ENCODE data around the gene GNL2. TPM values are rescaled to one million over a fixed set of nuclear protein-coding genes. Genes with fewer than 3 reads are reported as not detected.

The GNL2 gene
- total RNA-seq (10 to 100 TPM; 22.2 to 33.5 (median 25.9) TPM), polyA plus RNA-seq (33.5 TPM)
- long read RNA-seq, donor 1, transcript GNL2-201 (16 exons, 2,334 nt), result major isoform, 35 of 39 reads
- long read RNA-seq, donor 1, partial matches to known transcripts, result 1 of 39 reads
- long read RNA-seq, donor 1, other reads (novel, unspliced or antisense), result 2 of 39 reads
- long read RNA-seq, donor 2, transcript GNL2-201 (16 exons, 2,334 nt), result major isoform, 16 of 17 reads
- long read RNA-seq, donor 2, partial matches to known transcripts, result 0 of 17 reads
- long read RNA-seq, donor 2, other reads (novel, unspliced or antisense), result 1 of 17 reads
- long read RNA-seq, donor 3, transcript GNL2-201 (16 exons, 2,334 nt), result major isoform, 64 of 100 reads
- long read RNA-seq, donor 3, partial matches to known transcripts, result 30 of 100 reads
- long read RNA-seq, donor 3, other reads (novel, unspliced or antisense), result 5 of 100 reads
- long read RNA-seq, donor 4, transcript GNL2-201 (16 exons, 2,334 nt), result major isoform, 17 of 18 reads
- long read RNA-seq, donor 4, partial matches to known transcripts, result 1 of 18 reads
- long read RNA-seq, donor 4, other reads (novel, unspliced or antisense), result 0 of 18 reads

GRCh38 chr1:37595440-37596181 lies at the start of gene GNL2:
Gene GNL2, minus strand, starts transcription at chr1:37595937. Its CDS starts 115 bp downstream, at chr1:37595822.
- Histone ChIP-seq H3K27ac (ENCODE audit: low read length) (peak within 1 kb of the TSS; percentile 81), H3K9me3 (ENCODE audit: control insufficient read depth, low read length) (no peaks in the 10 kb centered on the region), H3K4me3 (ENCODE audit: low read length) (peak within 1 kb of the TSS; percentile 85), H3K4me1 (ENCODE audit: control insufficient read depth, insufficient read depth, low read length) (peaks cover 2% of the 10 kb centered on the region), H3K27me3 (ENCODE audit: control insufficient read depth, insufficient read depth) (no peaks in the 10 kb centered on the region)
- under 1% methylated on average over 51 of the region's 51 CpGs for WGBS
- intact Hi-C loops (cut with DNase I), result no loop called here
- ATAC-seq, result peak; percentile 100
- DNase-seq, result peak; percentile 98 to 100 (median 99)

- ATAC-seq (no peak), DNase-seq (no peak)
- Histone ChIP-seq H3K27me3 (ENCODE audit: control insufficient read depth, insufficient read depth) (no peaks in the 10 kb centered on the region), H3K4me3 (ENCODE audit: low read length) (no peak overlapping the region), H3K4me1 (ENCODE audit: control insufficient read depth, insufficient read depth, low read length) (no peaks in the 10 kb centered on the region), H3K27ac (ENCODE audit: low read length) (no peak overlapping the region), H3K9me3 (ENCODE audit: control insufficient read depth, low read length) (peaks cover 3% of the 10 kb centered on the region)
- WGBS, result 93% methylated on average over 1 of the region's 1 CpG
- intact Hi-C loops (cut with DNase I), result no loop called here
These were observed 45.3 kb upstream of the GNL2 start for GRCh38 chr1:37641059-37641458.

GRCh38 chr1:37636435-37636834 lies 40.7 kb upstream of the GNL2 start:
- DNase-seq, result no peak
- H3K27me3 ChIP-seq (ENCODE audit: control insufficient read depth, insufficient read depth), result no peaks in the 10 kb centered on the region
- ATAC-seq, result no peak
- WGBS, result 66% methylated on average over 6 of the region's 6 CpGs
- intact Hi-C loops (cut with DNase I), result no loop called here
- no peak overlapping the region for H3K4me3 ChIP-seq (ENCODE audit: low read length)
- no peaks in the 10 kb centered on the region for H3K4me1 ChIP-seq (ENCODE audit: control insufficient read depth, insufficient read depth, low read length)
- H3K27ac ChIP-seq (ENCODE audit: low read length), result no peak overlapping the region
- no peaks in the 10 kb centered on the region for H3K9me3 ChIP-seq (ENCODE audit: control insufficient read depth, low read length)

GRCh38 chr1:37634992-37635902 lies 39.5 kb upstream of the GNL2 start:
- H3K4me1 ChIP-seq (ENCODE audit: control insufficient read depth, insufficient read depth, low read length), result no peaks in the 10 kb centered on the region
- H3K9me3 ChIP-seq (ENCODE audit: control insufficient read depth, low read length), result no peaks in the 10 kb centered on the region
- DNase-seq (no peak), ATAC-seq (no peak)
- intact Hi-C loops (cut with DNase I), result no loop called here
- no peak overlapping the region for H3K27ac ChIP-seq (ENCODE audit: low read length)
- H3K4me3 ChIP-seq (ENCODE audit: low read length), result peak overlapping the region; percentile 13
- 7% methylated on average over 26 of the region's 26 CpGs for WGBS
- no peaks in the 10 kb centered on the region for H3K27me3 ChIP-seq (ENCODE audit: control insufficient read depth, insufficient read depth)

- 2% methylated on average over 72 of the region's 72 CpGs for WGBS
- H3K4me1 ChIP-seq (ENCODE audit: control insufficient read depth, insufficient read depth, low read length), result no peaks in the 10 kb centered on the region
- no peaks in the 10 kb centered on the region for H3K9me3 ChIP-seq (ENCODE audit: control insufficient read depth, low read length)
- peak; percentile 57 to 75 for ATAC-seq
- intact Hi-C loops (cut with DNase I), result no loop called here
- no peak within 1 kb of the TSS for H3K27ac ChIP-seq (ENCODE audit: low read length)
- no peaks in the 10 kb centered on the region for H3K27me3 ChIP-seq (ENCODE audit: control insufficient read depth, insufficient read depth)
- peak within 1 kb of the TSS; percentile 13 for H3K4me3 ChIP-seq (ENCODE audit: low read length)
- peak in 1 of 3 donors; percentile 28 for DNase-seq
These were observed 38.7 kb upstream of the GNL2 start, which contains the start of gene RSPO1 for GRCh38 chr1:37634244-37634991. Gene RSPO1, minus strand, starts transcription at chr1:37634892. Its CDS starts 5,231 bp downstream, at chr1:37629661.

- Histone ChIP-seq H3K27ac (ENCODE audit: low read length) (no peak overlapping the region), H3K4me1 (ENCODE audit: control insufficient read depth, insufficient read depth, low read length) (no peaks in the 10 kb centered on the region), H3K4me3 (ENCODE audit: low read length) (no peak overlapping the region), H3K9me3 (ENCODE audit: control insufficient read depth, low read length) (no peaks in the 10 kb centered on the region), H3K27me3 (ENCODE audit: control insufficient read depth, insufficient read depth) (no peaks in the 10 kb centered on the region)
- ATAC-seq (no peak), DNase-seq (no peak)
- 1% methylated on average over 20 of the region's 20 CpGs for WGBS
- intact Hi-C loops (cut with DNase I), result no loop called here
These were observed 38.2 kb upstream of the GNL2 start for GRCh38 chr1:37633938-37634243.

GRCh38 chr1:37633040-37633937 lies 37.6 kb upstream of the GNL2 start:
- Histone ChIP-seq H3K27ac (ENCODE audit: low read length) (no peak overlapping the region), H3K27me3 (ENCODE audit: control insufficient read depth, insufficient read depth) (no peaks in the 10 kb centered on the region), H3K9me3 (ENCODE audit: control insufficient read depth, low read length) (no peaks in the 10 kb centered on the region), H3K4me3 (ENCODE audit: low read length) (no peak overlapping the region), H3K4me1 (ENCODE audit: control insufficient read depth, insufficient read depth, low read length) (no peaks in the 10 kb centered on the region)
- intact Hi-C loops (cut with DNase I), result no loop called here
- WGBS, result 3% methylated on average over 31 of the region's 31 CpGs
- ATAC-seq (no peak), DNase-seq (no peak)

GRCh38 chr1:37631036-37631435 lies 35.3 kb upstream of the GNL2 start:
- Histone ChIP-seq H3K9me3 (ENCODE audit: control insufficient read depth, low read length) (no peaks in the 10 kb centered on the region), H3K27ac (ENCODE audit: low read length) (no peak overlapping the region), H3K27me3 (ENCODE audit: control insufficient read depth, insufficient read depth) (no peaks in the 10 kb centered on the region), H3K4me3 (ENCODE audit: low read length) (no peak overlapping the region), H3K4me1 (ENCODE audit: control insufficient read depth, insufficient read depth, low read length) (no peaks in the 10 kb centered on the region)
- intact Hi-C loops (cut with DNase I), result no loop called here
- no peak for DNase-seq
- ATAC-seq, result no peak
- 24% methylated on average over 5 of the region's 5 CpGs for WGBS

GRCh38 chr1:37630426-37631028 lies 34.8 kb upstream of the GNL2 start:
- Histone ChIP-seq H3K4me3 (ENCODE audit: low read length) (no peak overlapping the region), H3K27ac (ENCODE audit: low read length) (no peak overlapping the region), H3K4me1 (ENCODE audit: control insufficient read depth, insufficient read depth, low read length) (no peaks in the 10 kb centered on the region), H3K27me3 (ENCODE audit: control insufficient read depth, insufficient read depth) (no peaks in the 10 kb centered on the region), H3K9me3 (ENCODE audit: control insufficient read depth, low read length) (no peaks in the 10 kb centered on the region)
- DNase-seq (no peak), ATAC-seq (no peak)
- WGBS, result 31% methylated on average over 15 of the region's 15 CpGs
- intact Hi-C loops (cut with DNase I), result no loop called here
